H1 (cell line): ENCODE data around the gene ALPI. TPM values are rescaled to one million over a fixed set of nuclear protein-coding genes. Genes with fewer than 3 reads are reported as not detected.
"Not testable (repeated sequence)": the region's sequence is repeated elsewhere in the genome, so short reads cannot be mapped to it uniquely, and the experiment has no call there.

ENCODE experiments used
- CTCF ChIA-PET: fragments of 300-600 bp; sonication (Branson Sonifier 250); formaldehyde crosslinking; loops from one replicate; lab custom pipeline; 2021; ENCODE audit not compliant: partially characterized antibody; lab: Charles Lee
- POLR2A ChIA-PET: fragments of 300-600 bp; sonication (Branson Sonifier 250); formaldehyde crosslinking; loops from one replicate; lab custom pipeline; 2021; ENCODE audit warnings: inconsistent platforms; ENCODE audit not compliant: partially characterized antibody; lab: Charles Lee
- DNase-seq, 2 experiments: peaks; one replicate each; pipeline versions ENCODE4 v3.0.0 to v3.0.0-alpha.2; 2010 to 2022; ENCODE audit warnings: low spot score in 2 of 2, low read depth in 1 of 2, mixed read lengths in 1 of 2
- FAIRE-seq: peaks from 2 replicates; lab custom pipeline; 2011; peaks lifted over from hg19 to GRCh38; lab: Jason Lieb, UNC
- H2AFZ ChIP-seq: 2 replicates; pipeline ENCODE4 v1.8.1; 2012; ENCODE audit warnings: low read length, inconsistent platforms
- H2AK5ac ChIP-seq: 2 replicates; pipeline ENCODE4 v1.6.1; 2013; ENCODE audit warnings: low read depth, low read length
- H2BK120ac ChIP-seq: replicated peaks from 2 replicates; pipeline ENCODE3; 2013; ENCODE audit warnings: low read depth, low read length, inconsistent platforms
- H2BK12ac ChIP-seq: 2 replicates; pipeline ENCODE4 v1.6.1; 2013; ENCODE audit warnings: low read depth, low read length
- H2BK15ac ChIP-seq: 2 replicates; pipeline ENCODE4 v1.6.1; 2013; ENCODE audit warnings: low read length
- H2BK20ac ChIP-seq: 2 replicates; pipeline ENCODE4 v1.6.1; 2013; ENCODE audit warnings: low read length
- H2BK5ac ChIP-seq: 2 replicates; pipeline ENCODE4 v1.6.1; 2013; ENCODE audit warnings: low read depth, low read length
- H3K14ac ChIP-seq: 2 replicates; pipeline ENCODE4 v1.6.1; 2013; ENCODE audit warnings: inconsistent platforms; ENCODE audit not compliant: insufficient read length
- H3K18ac ChIP-seq: 2 replicates; pipeline ENCODE4 v1.6.1; 2013; ENCODE audit warnings: low read length; ENCODE audit errors: extremely low read depth
- H3K23ac ChIP-seq: 2 replicates; pipeline ENCODE4 v1.6.1; 2013; ENCODE audit warnings: inconsistent platforms; ENCODE audit not compliant: insufficient read length
- H3K23me2 ChIP-seq: 2 replicates; pipeline ENCODE4 v1.6.1; 2013; ENCODE audit warnings: low read depth, low read length
- H3K27ac ChIP-seq: 2 replicates; pipeline ENCODE4 v1.6.1; 2011; ENCODE audit warnings: low read depth, low read length, inconsistent platforms
- H3K27me3 ChIP-seq, 4 experiments: replicated peaks in 1 of 4; 1 replicate in 1 of 4; 2 replicates in 3 of 4; pipeline versions ENCODE4 v1.6.1 to v1.8.1; 2011 to 2013; ENCODE audit warnings: low read length in 3 of 4, mild to moderate bottlenecking in 3 of 4, inconsistent platforms in 2 of 4, mixed read lengths in 2 of 4, moderate library complexity in 1 of 4; ENCODE audit not compliant: control insufficient read depth in 3 of 4, insufficient read depth in 3 of 4; ENCODE audit errors: extremely low read depth in 1 of 4
- H3K36me3 ChIP-seq, 4 experiments: 2 replicates each; pipeline versions ENCODE4 v1.6.1 to v1.8.1; 2011 to 2013; ENCODE audit warnings: mild to moderate bottlenecking in 4 of 4, low read length in 3 of 4, moderate library complexity in 2 of 4, control low read depth in 1 of 4, inconsistent platforms in 1 of 4; ENCODE audit not compliant: insufficient read depth in 4 of 4, control insufficient read depth in 2 of 4
- H3K4ac ChIP-seq: replicated peaks from 2 replicates; pipeline ENCODE3; 2013; ENCODE audit warnings: low read length, low read depth, mixed read lengths, inconsistent platforms; ENCODE audit not compliant: insufficient read length
- H3K4me1 ChIP-seq, 4 experiments: replicated peaks in 1 of 4; 1 replicate in 1 of 4; 2 replicates in 3 of 4; pipeline versions ENCODE4 v1.6.1 to v1.8.1; 2011 to 2013; ENCODE audit warnings: low read length in 3 of 4, inconsistent platforms in 2 of 4, mixed read lengths in 1 of 4; ENCODE audit not compliant: insufficient read depth in 4 of 4, control insufficient read depth in 3 of 4
- H3K4me2 ChIP-seq, 2 experiments: 2 replicates each; pipeline versions ENCODE4 v1.6.1 to v1.8.1; 2011 to 2013; ENCODE audit warnings: low read depth in 2 of 2, low read length in 2 of 2, control low read depth in 1 of 2, inconsistent platforms in 1 of 2, mild to moderate bottlenecking in 1 of 2; ENCODE audit not compliant: insufficient read depth in 1 of 2
- H3K4me3 ChIP-seq, 4 experiments: fragments of 200-600, 300-600 bp in 1 of 4; sonication (generic), shearing (Covaris generic), sonication (Bioruptor Twin) in 1 of 4; 2 replicates each; pipeline versions ENCODE4 v1.5.1 to v1.8.1; 2011 to 2016; ENCODE audit warnings: low read length in 4 of 4, low read depth in 3 of 4, control low read depth in 2 of 4, inconsistent platforms in 2 of 4, mild to moderate bottlenecking in 2 of 4, mixed read lengths in 1 of 4, moderate library complexity in 1 of 4; ENCODE audit not compliant: insufficient read depth in 2 of 4; ENCODE audit errors: extremely low read depth in 1 of 4
- H3K56ac ChIP-seq: replicated peaks from 2 replicates; pipeline ENCODE3; 2013; ENCODE audit warnings: low read depth, mild to moderate bottlenecking, mixed read lengths, low read length, inconsistent platforms; ENCODE audit not compliant: insufficient read length
- H3K79me1 ChIP-seq: 2 replicates; pipeline ENCODE4 v1.6.1; 2013; ENCODE audit warnings: low read depth, low read length, control low read depth
- H3K79me2 ChIP-seq, 2 experiments: 2 replicates each; pipeline versions ENCODE4 v1.6.1 to v1.8.1; 2012 to 2013; ENCODE audit warnings: low read length in 2 of 2, mild to moderate bottlenecking in 2 of 2, inconsistent platforms in 1 of 2; ENCODE audit not compliant: insufficient read depth in 2 of 2, control insufficient read depth in 1 of 2
- H3K9ac ChIP-seq, 4 experiments: replicated peaks in 1 of 4; 1 replicate in 1 of 4; 2 replicates in 3 of 4; pipeline versions ENCODE4 v1.6.1 to v1.8.1; 2011 to 2013; ENCODE audit warnings: low read depth in 3 of 4, low read length in 3 of 4, control low read depth in 2 of 4, mild to moderate bottlenecking in 2 of 4, moderate library complexity in 2 of 4, inconsistent platforms in 1 of 4; ENCODE audit errors: extremely low read depth in 1 of 4
- H3K9me3 ChIP-seq, 2 experiments: 2 replicates each; pipeline versions ENCODE4 v1.6.1 to v1.8.1; 2012 to 2013; ENCODE audit warnings: mild to moderate bottlenecking in 2 of 2, moderate library complexity in 2 of 2, control low read depth in 1 of 2, inconsistent platforms in 1 of 2, low read depth in 1 of 2, low read length in 1 of 2, mixed read lengths in 1 of 2; ENCODE audit not compliant: insufficient read depth in 2 of 2
- H4K20me1 ChIP-seq, 2 experiments: replicated peaks in 1 of 2; 2 replicates each; pipeline versions ENCODE3 to v1.8.1; 2011 to 2013; ENCODE audit warnings: inconsistent platforms in 2 of 2, low read length in 2 of 2, mild to moderate bottlenecking in 1 of 2; ENCODE audit not compliant: insufficient read depth in 2 of 2, control insufficient read depth in 1 of 2
- H4K5ac ChIP-seq: 2 replicates; pipeline ENCODE4 v1.6.1; 2013; ENCODE audit warnings: low read length, low read depth, mixed read lengths, inconsistent platforms; ENCODE audit not compliant: insufficient read length
- H4K8ac ChIP-seq: 2 replicates; pipeline ENCODE4 v1.8.0; 2013; ENCODE audit warnings: mild to moderate bottlenecking, moderate library complexity, low read length, inconsistent platforms; ENCODE audit not compliant: insufficient read depth; ENCODE audit errors: extremely low read depth
- H4K91ac ChIP-seq: replicated peaks from 2 replicates; pipeline ENCODE3; 2013; ENCODE audit warnings: low read length, mixed read lengths, inconsistent platforms; ENCODE audit not compliant: insufficient read length
- ATF3 ChIP-seq: IDR thresholded peaks from 2 replicates; pipeline ENCODE4 v1.6.1; 2011; ENCODE audit warnings: low read depth, mild to moderate bottlenecking, low read length; ENCODE audit not compliant: insufficient read depth
- CREB1 ChIP-seq: IDR thresholded peaks from 2 replicates; pipeline ENCODE4 v1.6.1; 2012; ENCODE audit warnings: inconsistent platforms
- MAX ChIP-seq: IDR thresholded peaks from 2 replicates; pipeline ENCODE4 v1.6.1; 2012; ENCODE audit warnings: inconsistent platforms
- WGBS, 2 experiments: shearing (Covaris generic) in 1 of 2; methylation state at CpG; one replicate each; pipeline versions ENCODE4 v1.1.6 to v1.1.7; 2013 to 2015; ENCODE audit warnings: low lambda C conversion rate in 2 of 2, mixed read lengths in 2 of 2, inconsistent platforms in 1 of 2, low coverage in 1 of 2, missing lambda C conversion rate in 1 of 2; ENCODE audit not compliant: insufficient replicate concordance in 2 of 2, insufficient coverage in 1 of 2, insufficient read length in 1 of 2; ENCODE audit errors: extremely low coverage in 1 of 2, missing lambda C conversion rate in 1 of 2; 5-methylcytosine and 5-hydroxymethylcytosine counted together
- polyA plus RNA-seq, 7 experiments: library from polyadenylated mRNA; depleted of rRNA in 3 of 7; stranded (reverse) in 5 of 7; unstranded in 2 of 7; fragments of >200 nt in 5 of 7; fragments of 200-250 nt in 2 of 7; gene quantifications; 1 replicate in 5 of 7; 2 replicates in 1 of 7; 4 replicates in 1 of 7; pipeline versions ENCODE4 v1.2.1 to v1.2.3, GENCODE V29; 2011 to 2013; ENCODE audit warnings: missing spikeins in 2 of 7, mixed read lengths in 2 of 7
- total RNA-seq: library from RNA; stranded (reverse); fragmentation: NEBNext Ultra II Directional; extraction: Animal tissue kit (Norgen Biotek cat#: 25700); gene quantifications from 2 replicates; pipeline ENCODE4 v1.2.1, GENCODE V29; 2021

Gene ALPI
- total and polyA plus RNA-seq, 2 of the 8 experiments (the other 6 are each of a cell fraction or from before 2014, with no cell fraction given), result not detected

- no peak for TF ChIP-seq ATF3
- no peak for TF ChIP-seq CREB1
- no peak for TF ChIP-seq MAX
Observed at GRCh38 chr2:232441147-232441651, 14.8 kb upstream of the ALPI start (continued).

GRCh38 chr2:232441922-232442321 lies 14.0 kb upstream of the ALPI start:
- H4K91ac ChIP-seq, H3K9ac ChIP-seq, H2BK5ac ChIP-seq, H2BK20ac ChIP-seq, H3K36me3 ChIP-seq, H3K4me3 ChIP-seq, H2AK5ac ChIP-seq, H3K79me2 ChIP-seq, H3K56ac ChIP-seq, H4K5ac ChIP-seq, H4K20me1 ChIP-seq, H2BK12ac ChIP-seq, H3K18ac ChIP-seq, H3K27me3 ChIP-seq, H3K4me2 ChIP-seq, FAIRE-seq, H2BK15ac ChIP-seq, H2BK120ac ChIP-seq, H3K9me3 ChIP-seq, H3K27ac ChIP-seq, DNase-seq, H3K23me2 ChIP-seq, H2AFZ ChIP-seq, H3K14ac ChIP-seq, H4K8ac ChIP-seq, H3K23ac ChIP-seq, H3K4me1 ChIP-seq, H3K79me1 ChIP-seq, H3K4ac ChIP-seq: not testable (repeated sequence)
- POLR2A ChIA-PET, result interaction anchor here (0.6 kb wide), 1 partner anchor 17 kb away, joined by 3 read pairs; no protein-coding TSS in a partner anchor
- 94% methylated on average over 7 of the region's 10 CpGs; no CpG with 5 or more reads in 1 of the 2 experiments for WGBS, 2 experiments
- CTCF ChIA-PET, result interaction anchor here (0.6 to 4.9 kb wide), 14 partner anchors 15 to 853 kb away, joined by 3 to 68 read pairs (median 4); no protein-coding TSS in a partner anchor
